Endothelial cell of umbilical vein (primary cell): ENCODE results near the gene TP73. TPM values are rescaled to one million over a fixed set of nuclear protein-coding genes. Genes with fewer than 3 reads are reported as not detected.

Experiments used
- BruUV-seq: library from RNA; stranded (reverse); fragments of 400-500 nt; replicated peaks from 2 replicates; lab custom pipeline; 2021; lab: Mats Ljungman, UMichigan
- CTCF ChIA-PET: fragments of 300-600, 350-600 bp; sonication (Branson Sonifier 250); formaldehyde crosslinking; loops from one replicate; lab custom pipeline; 2021; ENCODE audit warnings: antibody characterized with exemption, inconsistent platforms; lab: Charles Lee
- POLR2A ChIA-PET: fragments of 300-600, 350-600 bp; sonication (Branson Sonifier 250); formaldehyde crosslinking; loops from one replicate; lab custom pipeline; 2021; ENCODE audit warnings: antibody characterized with exemption, inconsistent platforms; lab: Charles Lee
- DNase-seq: peaks from one replicate; pipeline ENCODE4 v3.0.0-alpha.2; 2011; ENCODE audit warnings: low read depth, low spot score
- FAIRE-seq: peaks from 2 replicates; lab custom pipeline; 2011; peaks lifted over from hg19 to GRCh38; lab: Jason Lieb, UNC
- H2AFZ ChIP-seq: 2 replicates; pipeline ENCODE4 v1.6.0; 2012; ENCODE audit warnings: low read depth, low read length, control low read depth, inconsistent platforms
- H3K27ac ChIP-seq: 2 replicates; pipeline ENCODE4 v1.5.1; 2011; ENCODE audit warnings: low read depth, mild to moderate bottlenecking, control low read depth, low read length, moderate library complexity; ENCODE audit not compliant: insufficient read depth
- H3K27me3 ChIP-seq, 2 experiments: 2 replicates each; pipeline versions ENCODE4 v1.6.0 to v1.6.1; 2011; ENCODE audit warnings: low read length in 2 of 2, mixed read lengths in 1 of 2; ENCODE audit not compliant: control insufficient read depth in 2 of 2, insufficient read depth in 2 of 2
- H3K36me3 ChIP-seq, 2 experiments: 2 replicates in 1 of 2; 3 replicates in 1 of 2; pipeline ENCODE4 v1.5.1; 2011; ENCODE audit warnings: low read length in 2 of 2, mild to moderate bottlenecking in 1 of 2, moderate library complexity in 1 of 2; ENCODE audit not compliant: control insufficient read depth in 2 of 2, insufficient read depth in 2 of 2; ENCODE audit errors: extremely low read depth in 1 of 2
- H3K4me1 ChIP-seq: 3 replicates; pipeline ENCODE4 v1.5.1; 2011; ENCODE audit warnings: mild to moderate bottlenecking, low read length; ENCODE audit not compliant: control insufficient read depth, insufficient read depth; ENCODE audit errors: extremely low read depth
- H3K4me2 ChIP-seq: 2 replicates; pipeline ENCODE4 v1.6.1; 2011; ENCODE audit warnings: low read length, control low read depth, mixed read lengths; ENCODE audit not compliant: insufficient read depth
- H3K4me3 ChIP-seq, 3 experiments: fragments of 200-600 bp in 1 of 3; sonication (generic), shearing (Covaris generic) in 1 of 3; replicated peaks in 1 of 3; 2 replicates each; pipeline ENCODE4 v1.5.1; 2011 to 2016; ENCODE audit warnings: control low read depth in 3 of 3, low read length in 3 of 3, mild to moderate bottlenecking in 2 of 3, inconsistent platforms in 1 of 3, low read depth in 1 of 3, moderate library complexity in 1 of 3; ENCODE audit not compliant: insufficient read depth in 1 of 3
- H3K79me2 ChIP-seq: 2 replicates; pipeline ENCODE4 v1.6.0; 2012; ENCODE audit warnings: low read length, inconsistent platforms; ENCODE audit not compliant: control insufficient read depth, insufficient read depth
- H3K9ac ChIP-seq: replicated peaks from 2 replicates; pipeline ENCODE3; 2011; ENCODE audit warnings: low read length, control low read depth; ENCODE audit not compliant: insufficient read depth; ENCODE audit errors: extremely low read depth
- H3K9me1 ChIP-seq: replicated peaks from 3 replicates; pipeline ENCODE4 v1.6.0; 2011; ENCODE audit warnings: mild to moderate bottlenecking, low read length; ENCODE audit not compliant: control insufficient read depth, insufficient read depth; ENCODE audit errors: extremely low read depth
- H3K9me3 ChIP-seq: replicated peaks from 2 replicates; pipeline ENCODE4 v1.5.1; 2012; ENCODE audit warnings: low read length, inconsistent platforms; ENCODE audit not compliant: control insufficient read depth, insufficient read depth
- H4K20me1 ChIP-seq: replicated peaks from 2 replicates; pipeline ENCODE3; 2011; ENCODE audit warnings: mild to moderate bottlenecking, low read length; ENCODE audit not compliant: control insufficient read depth, insufficient read depth; ENCODE audit errors: extremely low read depth
- EZH2 ChIP-seq: IDR thresholded peaks from 2 replicates; pipeline ENCODE4 v1.6.1; 2012; ENCODE audit warnings: borderline replicate concordance, low read depth, mild to moderate bottlenecking, moderate library complexity, low read length, inconsistent platforms; ENCODE audit not compliant: severe bottlenecking
- FOS ChIP-seq: IDR thresholded peaks from 2 replicates; pipeline ENCODE4 v1.6.1; 2011; ENCODE audit warnings: mild to moderate bottlenecking, low read length, moderate library complexity, borderline replicate concordance; ENCODE audit not compliant: insufficient read depth
- GATA2 ChIP-seq: IDR thresholded peaks from 2 replicates; pipeline ENCODE4 v1.7.0; 2011; ENCODE audit warnings: low read depth, mild to moderate bottlenecking, moderate library complexity, mixed read lengths, low read length; ENCODE audit not compliant: insufficient read length, insufficient read depth
- JUN ChIP-seq: IDR thresholded peaks from 2 replicates; pipeline ENCODE4 v1.6.1; 2011; ENCODE audit warnings: borderline replicate concordance, low read depth; ENCODE audit not compliant: insufficient read length, insufficient read depth
- MAX ChIP-seq: IDR thresholded peaks from 2 replicates; pipeline ENCODE4 v1.6.1; 2011; ENCODE audit not compliant: insufficient read depth, insufficient read length
- MYC ChIP-seq: IDR thresholded peaks from one replicate; pipeline ENCODE4 v1.6.1; 2011; ENCODE audit warnings: mild to moderate bottlenecking, low read depth, low read length
- POLR2A ChIP-seq: IDR thresholded peaks from 2 replicates; pipeline ENCODE4 v1.6.1; 2012; ENCODE audit warnings: low read depth, mild to moderate bottlenecking, control low read depth, low read length
- POLR2AphosphoS5 ChIP-seq: IDR thresholded peaks from 2 replicates; pipeline ENCODE4 v1.6.1; 2012; ENCODE audit warnings: low read depth, mild to moderate bottlenecking, control low read depth, low read length, moderate library complexity; ENCODE audit not compliant: insufficient read depth
- dilution Hi-C: fragments of 300-500 bp; cut with MboI; formaldehyde crosslinking; loops from one replicate; pipeline ENCODE4 v1.15.0; 2019; ENCODE audit warnings: low sequenced_read_pairs; ENCODE audit not compliant: extremely low pct_ligation_motif_present
- intact Hi-C: fragments of 100-400 bp; cut with micrococcal nuclease; formaldehyde crosslinking; loops from one replicate; pipeline ENCODE4 v1.10.0; 2022
- polyA plus RNA-seq, 4 experiments: library from polyadenylated mRNA; depleted of rRNA in 3 of 4; stranded (reverse) in 3 of 4; unstranded in 1 of 4; fragments of >200 nt; gene quantifications; 2 replicates each; pipeline versions ENCODE4 v1.2.1 to v1.2.3, GENCODE V29; 2011 to 2012; ENCODE audit warnings: missing spikeins in 1 of 4
- total RNA-seq: library from RNA; stranded (reverse); gene quantifications from 2 replicates; pipeline ENCODE4 v1.2.3, GENCODE V29; 2021

Gene TP73
- total and polyA plus RNA-seq, 2 donors (not counting 3 experiments of a cell fraction or from before 2014, with no cell fraction given) = 0.03 to 0.15 TPM

GRCh38 chr1:3752400-3752945 is 100.2 kb downstream of the TP73 start, which contains the start of gene CCDC27:
Gene CCDC27, plus strand, starts transcription at chr1:3752450. Its CDS starts 32 bp downstream, at chr1:3752482.
- intact Hi-C loops = no loop called here
- Histone ChIP-seq H2AFZ (no peak within 1 kb of the TSS), H3K79me2 (no peaks in the 10 kb centered on the region), H3K4me2 (no peak within 1 kb of the TSS), H3K9ac (no peak within 1 kb of the TSS), H3K27me3 (peaks cover 0 to 8% of the 10 kb centered on the region in 2 experiments), H3K36me3 (no peaks in the 10 kb centered on the region), H3K27ac (no peak within 1 kb of the TSS), H3K9me3 (no peaks in the 10 kb centered on the region), H4K20me1 (no peaks in the 10 kb centered on the region), H3K9me1 (no peaks in the 10 kb centered on the region), H3K4me1 (peaks cover 4% of the 10 kb centered on the region), H3K4me3 (no peak within 1 kb of the TSS)
- TF ChIP-seq POLR2A (no peak), POLR2AphosphoS5 (no peak), FOS (no peak), GATA2 (no peak), EZH2 (no peak), JUN (no peak), MAX (no peak), MYC (no peak)
- DNase-seq = no peak
- BruUV-seq = no TSS peak
- POLR2A ChIA-PET = no interaction called here
- CTCF ChIA-PET = interaction anchor here (1.1 kb wide), 1 partner anchor 28 kb away, joined by 3 read pairs; no protein-coding TSS in a partner anchor
- FAIRE-seq = no peak
- dilution Hi-C loops = no loop called here
